ENCODE results near the gene MYL4.

GRCh38 chr17:47221154-47221553 is 12.0 kb downstream of the MYL4 start:
- TF ChIP-seq CTCF (IDR thresholded peaks at IDR 0.05) (no peak), POLR2A (IDR thresholded peaks at IDR 0.05) (no peak)
